ENCODE measurements around the gene ZNF793. TPM values are rescaled to one million over a fixed set of nuclear protein-coding genes. Genes with fewer than 3 reads are reported as not detected.

Gene ZNF793
- total RNA-seq, 1 donor from 2014 or later: 29.7 TPM

DNA sequence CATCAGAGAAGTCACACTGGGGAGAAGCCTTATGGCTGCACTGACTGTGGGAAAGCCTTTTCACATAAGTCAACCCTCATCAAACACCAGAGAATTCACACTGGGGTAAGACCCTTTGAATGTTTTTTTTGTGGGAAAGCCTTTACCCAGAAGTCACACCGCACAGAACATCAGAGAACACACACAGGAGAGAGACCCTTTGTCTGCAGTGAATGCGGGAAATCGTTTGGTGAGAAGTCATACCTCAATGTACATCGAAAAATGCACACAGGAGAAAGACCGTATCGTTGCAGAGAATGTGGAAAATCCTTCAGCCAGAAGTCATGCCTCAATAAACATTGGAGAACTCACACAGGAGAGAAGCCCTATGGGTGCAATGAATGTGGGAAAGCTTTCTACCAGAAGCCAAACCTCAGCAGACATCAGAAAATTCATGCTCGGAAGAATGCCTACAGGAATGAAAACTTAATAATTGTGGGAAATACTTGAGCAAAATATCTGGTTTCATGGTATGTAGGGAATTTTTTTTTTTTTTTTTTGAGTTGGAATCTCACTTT, 30.7 kb downstream of the ZNF793 start:
- no peak for DNase-seq (ENCODE audit: low spot score in 2 of 2, unreplicated experiment in 2 of 2)
- no peaks in the 10 kb centered on the region for H3K4me1 Mint-ChIP-seq
- H3K4me3 Mint-ChIP-seq: no peak overlapping the region
- H3K27ac Mint-ChIP-seq: no peak overlapping the region
- no peaks in the 10 kb centered on the region for H3K27me3 Mint-ChIP-seq (ENCODE audit: low read depth)
- TF ChIP-seq, protein P1, sequence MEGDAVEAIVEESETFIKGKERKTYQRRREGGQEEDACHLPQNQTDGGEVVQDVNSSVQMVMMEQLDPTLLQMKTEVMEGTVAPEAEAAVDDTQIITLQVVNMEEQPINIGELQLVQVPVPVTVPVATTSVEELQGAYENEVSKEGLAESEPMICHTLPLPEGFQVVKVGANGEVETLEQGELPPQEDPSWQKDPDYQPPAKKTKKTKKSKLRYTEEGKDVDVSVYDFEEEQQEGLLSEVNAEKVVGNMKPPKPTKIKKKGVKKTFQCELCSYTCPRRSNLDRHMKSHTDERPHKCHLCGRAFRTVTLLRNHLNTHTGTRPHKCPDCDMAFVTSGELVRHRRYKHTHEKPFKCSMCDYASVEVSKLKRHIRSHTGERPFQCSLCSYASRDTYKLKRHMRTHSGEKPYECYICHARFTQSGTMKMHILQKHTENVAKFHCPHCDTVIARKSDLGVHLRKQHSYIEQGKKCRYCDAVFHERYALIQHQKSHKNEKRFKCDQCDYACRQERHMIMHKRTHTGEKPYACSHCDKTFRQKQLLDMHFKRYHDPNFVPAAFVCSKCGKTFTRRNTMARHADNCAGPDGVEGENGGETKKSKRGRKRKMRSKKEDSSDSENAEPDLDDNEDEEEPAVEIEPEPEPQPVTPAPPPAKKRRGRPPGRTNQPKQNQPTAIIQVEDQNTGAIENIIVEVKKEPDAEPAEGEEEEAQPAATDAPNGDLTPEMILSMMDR (IDR thresholded peaks at IDR 0.05; ENCODE audit: unreplicated experiment): no peak
- H3K9me3 Mint-ChIP-seq: peaks cover 56% of the 10 kb centered on the region
- peaks cover 67% of the 10 kb centered on the region for H3K36me3 Mint-ChIP-seq

DNA sequence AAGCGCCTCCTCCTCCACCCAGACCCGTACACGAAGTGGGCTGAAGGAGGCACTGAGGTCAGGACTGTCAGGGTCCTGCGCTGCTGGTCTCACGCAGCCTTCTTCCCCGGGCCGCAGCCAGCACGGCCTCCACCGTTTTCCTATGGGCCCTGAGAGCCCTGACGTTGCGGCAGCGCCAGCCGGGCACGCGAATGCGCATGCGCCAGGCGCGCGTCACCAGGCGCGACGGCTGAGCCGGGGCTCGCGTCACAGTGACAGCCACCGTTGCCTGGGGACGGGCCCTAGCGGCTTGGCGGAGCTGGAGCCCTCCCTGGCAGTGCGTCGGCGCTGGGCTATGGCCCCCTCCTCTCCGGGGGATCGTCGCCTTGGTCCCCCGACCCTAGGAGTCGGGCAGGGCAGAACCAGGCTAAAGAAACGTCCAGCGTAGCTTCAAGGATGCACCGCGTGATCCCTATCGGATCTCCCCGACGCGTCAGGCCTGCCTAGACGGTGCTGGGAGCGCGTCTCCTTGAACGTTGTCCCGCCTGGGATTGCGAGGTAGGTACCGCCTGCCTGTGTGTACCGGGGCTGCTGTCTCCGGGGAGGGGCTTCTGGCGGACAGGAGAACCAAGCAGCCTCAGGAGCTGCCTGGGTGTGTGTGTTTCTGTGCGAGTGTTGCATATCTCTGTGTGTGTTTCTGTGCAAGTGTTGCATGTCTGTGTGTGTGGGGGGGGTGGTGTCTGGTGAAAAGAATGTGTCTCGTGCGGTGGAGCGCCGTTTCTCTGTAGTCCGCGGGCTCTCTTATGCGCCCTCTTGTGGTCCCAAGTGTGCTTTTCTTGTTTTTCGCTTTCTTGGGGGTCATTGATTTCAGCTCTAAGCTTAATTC, 44.6 kb downstream of the ZNF793 start:
- H3K36me3 Mint-ChIP-seq: peaks cover 62% of the 10 kb centered on the region
- no peak for DNase-seq (ENCODE audit: low spot score in 2 of 2, unreplicated experiment in 2 of 2)
- no peak overlapping the region for H3K27ac Mint-ChIP-seq
- peaks cover 52% of the 10 kb centered on the region for H3K9me3 Mint-ChIP-seq
- H3K27me3 Mint-ChIP-seq (ENCODE audit: low read depth): no peaks in the 10 kb centered on the region
- no peak overlapping the region for H3K4me3 Mint-ChIP-seq
- TF ChIP-seq, protein P1 (IDR thresholded peaks at IDR 0.05; ENCODE audit: unreplicated experiment): no peak
- no peaks in the 10 kb centered on the region for H3K4me1 Mint-ChIP-seq

DNA sequence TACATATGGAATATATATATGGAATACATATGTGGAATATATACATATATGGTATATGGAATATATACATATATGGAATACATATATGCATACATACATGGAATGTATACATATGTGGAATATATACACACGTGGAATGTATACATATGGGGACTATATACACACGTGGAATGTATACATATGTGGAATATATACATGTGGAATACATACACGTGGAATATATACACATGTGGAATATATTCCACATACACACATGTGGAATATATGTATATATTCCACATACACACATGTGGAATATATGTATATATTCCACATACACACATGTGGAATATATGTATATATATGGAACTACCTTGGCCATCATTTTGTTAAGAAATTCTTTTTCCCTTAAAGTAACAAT, 56.8 kb downstream of the ZNF793 start:
- Mint-ChIP-seq H3K27me3 (ENCODE audit: low read depth) (no peaks in the 10 kb centered on the region), H3K4me3 (no peak overlapping the region), H3K36me3 (peaks cover 85% of the 10 kb centered on the region), H3K4me1 (no peaks in the 10 kb centered on the region), H3K9me3 (peaks cover 67% of the 10 kb centered on the region), H3K27ac (no peak overlapping the region)
- DNase-seq (ENCODE audit: low spot score in 2 of 2, unreplicated experiment in 2 of 2): no peak
- TF ChIP-seq, protein P1 (IDR thresholded peaks at IDR 0.05; ENCODE audit: unreplicated experiment): no peak

DNA sequence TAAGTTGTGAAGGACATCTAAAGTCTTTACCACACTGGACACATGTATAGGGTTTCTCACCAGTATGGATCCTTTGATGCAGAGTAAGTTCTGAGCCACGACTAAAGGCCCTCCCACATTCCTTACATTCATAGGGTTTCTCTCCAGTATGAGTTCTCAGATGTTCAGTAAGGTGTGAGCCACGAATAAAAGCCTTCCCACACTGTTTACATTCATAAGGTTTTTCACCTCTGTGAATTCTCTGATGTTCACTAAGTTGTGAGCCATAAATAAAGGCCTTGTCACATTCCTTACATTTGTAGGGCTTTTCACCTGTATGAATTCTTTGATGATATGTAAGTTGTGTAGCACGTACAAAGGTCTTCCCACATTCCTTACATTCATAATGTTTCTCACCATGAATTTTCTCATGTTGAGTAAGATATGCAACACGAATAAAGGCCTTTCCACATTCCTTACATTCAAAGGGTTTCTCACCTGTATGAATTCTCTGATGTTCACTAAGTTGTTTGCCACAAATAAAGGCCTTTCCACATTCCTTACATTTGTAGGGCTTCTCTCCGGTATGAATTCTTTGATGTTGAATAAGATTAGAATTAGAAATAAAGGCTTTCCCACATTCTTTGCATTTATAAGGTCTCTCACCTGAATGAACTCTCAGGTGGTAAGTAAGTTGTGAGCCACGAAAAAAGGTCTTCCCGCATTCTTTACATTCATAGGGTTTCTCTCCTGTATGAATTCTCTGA, 58.1 kb downstream of the ZNF793 start:
- TF ChIP-seq, protein P1 (IDR thresholded peaks at IDR 0.05; ENCODE audit: unreplicated experiment): no peak
- peaks cover 85% of the 10 kb centered on the region for H3K36me3 Mint-ChIP-seq
- H3K27ac Mint-ChIP-seq: no peak overlapping the region
- no peaks in the 10 kb centered on the region for H3K27me3 Mint-ChIP-seq (ENCODE audit: low read depth)
- DNase-seq (ENCODE audit: low spot score in 2 of 2, unreplicated experiment in 2 of 2): no peak
- H3K9me3 Mint-ChIP-seq: peaks cover 68% of the 10 kb centered on the region
- no peaks in the 10 kb centered on the region for H3K4me1 Mint-ChIP-seq
- no peak overlapping the region for H3K4me3 Mint-ChIP-seq

DNA sequence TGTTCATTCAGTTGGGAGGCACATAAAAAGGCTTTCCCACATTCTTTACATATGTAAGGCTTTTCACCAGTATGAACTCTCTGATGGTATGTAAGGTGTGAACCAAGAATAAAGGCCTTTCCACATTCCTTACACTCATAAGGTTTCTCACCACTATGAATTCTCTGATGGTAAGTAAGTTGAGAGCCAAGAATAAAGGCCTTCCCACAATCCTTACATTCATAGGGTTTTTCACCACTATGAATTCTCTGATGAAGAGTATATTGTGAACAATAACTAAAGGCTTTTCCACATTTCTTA, 58.6 kb downstream of the ZNF793 start:
- Mint-ChIP-seq H3K27me3 (ENCODE audit: low read depth) (no peaks in the 10 kb centered on the region), H3K9me3 (peaks cover 72% of the 10 kb centered on the region), H3K27ac (no peak overlapping the region), H3K36me3 (peaks cover 88% of the 10 kb centered on the region), H3K4me3 (no peak overlapping the region), H3K4me1 (no peaks in the 10 kb centered on the region)
- TF ChIP-seq, protein P1 (IDR thresholded peaks at IDR 0.05; ENCODE audit: unreplicated experiment): no peak
- DNase-seq (ENCODE audit: low spot score in 2 of 2, unreplicated experiment in 2 of 2): no peak
